H9 (cell line): ENCODE results near the gene CFAP97D1. TPM values are rescaled to one million over a fixed set of nuclear protein-coding genes. Genes with fewer than 3 reads are reported as not detected.

ENCODE experiments used
- DNase-seq: peaks from one replicate; pipeline ENCODE4 v3.0.0-alpha.2; 2017
- H2AFZ ChIP-seq: one replicate; pipeline ENCODE4 v1.6.1; 2013; ENCODE audit warnings: mild to moderate bottlenecking, low read length, control low read depth, moderate library complexity
- H2AK5ac ChIP-seq: 2 replicates; pipeline ENCODE4 v1.6.1; 2013; ENCODE audit warnings: low read length, control low read depth, mixed read lengths; ENCODE audit not compliant: insufficient read length
- H2BK120ac ChIP-seq: one replicate; pipeline ENCODE4 v1.6.1; 2013; ENCODE audit warnings: low read depth, mild to moderate bottlenecking, low read length, control low read depth, inconsistent platforms; ENCODE audit not compliant: poor library complexity, severe bottlenecking
- H2BK12ac ChIP-seq: 2 replicates; pipeline ENCODE4 v1.6.1; 2013; ENCODE audit warnings: low read length, control low read depth, mixed read lengths, low read depth; ENCODE audit not compliant: insufficient read length
- H2BK15ac ChIP-seq: 2 replicates; pipeline ENCODE4 v1.6.1; 2013; ENCODE audit warnings: low read depth, low read length, control low read depth
- H2BK20ac ChIP-seq: one replicate; pipeline ENCODE4 v1.6.1; 2013; ENCODE audit warnings: low read depth, mild to moderate bottlenecking, low read length, control low read depth, inconsistent platforms; ENCODE audit not compliant: poor library complexity, severe bottlenecking
- H2BK5ac ChIP-seq: 2 replicates; pipeline ENCODE4 v1.6.1; 2013; ENCODE audit warnings: low read length, control low read depth, mixed read lengths; ENCODE audit not compliant: insufficient read length
- H3K14ac ChIP-seq: 2 replicates; pipeline ENCODE4 v1.6.1; 2013; ENCODE audit warnings: low read length, control low read depth; ENCODE audit not compliant: insufficient read depth
- H3K18ac ChIP-seq: 2 replicates; pipeline ENCODE4 v1.6.1; 2013; ENCODE audit warnings: low read depth, mild to moderate bottlenecking, mixed read lengths, low read length, control low read depth; ENCODE audit not compliant: insufficient read length
- H3K23ac ChIP-seq: 2 replicates; pipeline ENCODE4 v1.6.1; 2013; ENCODE audit warnings: low read length, control low read depth, mixed read lengths, low read depth; ENCODE audit not compliant: insufficient read length
- H3K23me2 ChIP-seq: 2 replicates; pipeline ENCODE4 v1.6.1; 2013; ENCODE audit warnings: low read depth, mild to moderate bottlenecking, mixed read lengths, low read length, control low read depth; ENCODE audit not compliant: insufficient read length, poor library complexity, severe bottlenecking
- H3K27ac ChIP-seq: 2 replicates; pipeline ENCODE4 v1.5.1; 2013; ENCODE audit warnings: low read length, control low read depth, mixed read lengths, low read depth; ENCODE audit not compliant: insufficient read length
- H3K27me3 ChIP-seq: 2 replicates; pipeline ENCODE4 v1.6.1; 2013; ENCODE audit warnings: low read length, control low read depth, inconsistent platforms; ENCODE audit not compliant: insufficient read depth
- H3K4ac ChIP-seq: 2 replicates; pipeline ENCODE4 v1.6.1; 2013; ENCODE audit warnings: low read depth, mild to moderate bottlenecking, control low read depth, inconsistent platforms, low read length, moderate library complexity
- H3K4me1 ChIP-seq: 2 replicates; pipeline ENCODE4 v1.6.1; 2013; ENCODE audit warnings: low read length, control low read depth, inconsistent platforms; ENCODE audit not compliant: insufficient read depth
- H3K4me2 ChIP-seq: 2 replicates; pipeline ENCODE4 v1.6.1; 2013; ENCODE audit warnings: low read length, control low read depth, mixed read lengths; ENCODE audit not compliant: insufficient read length, insufficient read depth
- H3K56ac ChIP-seq: 2 replicates; pipeline ENCODE4 v1.6.1; 2013; ENCODE audit warnings: low read depth, mild to moderate bottlenecking, mixed read lengths, low read length, control low read depth; ENCODE audit not compliant: insufficient read length
- H3K79me1 ChIP-seq: 2 replicates; pipeline ENCODE4 v1.6.1; 2013; ENCODE audit warnings: low read depth, mild to moderate bottlenecking, moderate library complexity, low read length, control low read depth, inconsistent platforms; ENCODE audit not compliant: insufficient read depth, poor library complexity, severe bottlenecking
- H3K79me2 ChIP-seq: 2 replicates; pipeline ENCODE4 v1.6.1; 2013; ENCODE audit warnings: low read length, control low read depth, inconsistent platforms; ENCODE audit not compliant: insufficient read depth
- H3K9ac ChIP-seq: 2 replicates; pipeline ENCODE4 v1.6.1; 2013; ENCODE audit warnings: low read length, control low read depth, mixed read lengths; ENCODE audit not compliant: insufficient read length; ENCODE audit errors: extremely low read depth
- H3K9me3 ChIP-seq: one replicate; pipeline ENCODE4 v1.6.1; 2013; ENCODE audit warnings: low read depth, low read length, inconsistent platforms; ENCODE audit not compliant: control insufficient read depth
- H3T11ph ChIP-seq: one replicate; pipeline ENCODE4 v1.6.1; 2013; ENCODE audit warnings: mild to moderate bottlenecking, low read length, control low read depth, inconsistent platforms
- H4K20me1 ChIP-seq: one replicate; pipeline ENCODE4 v1.6.1; 2013; ENCODE audit not compliant: control insufficient read depth, insufficient read length, insufficient read depth
- H4K5ac ChIP-seq: 2 replicates; pipeline ENCODE4 v1.6.1; 2013; ENCODE audit warnings: low read depth, mild to moderate bottlenecking, mixed read lengths, low read length, control low read depth; ENCODE audit not compliant: insufficient read length
- H4K8ac ChIP-seq: replicated peaks from 2 replicates; pipeline ENCODE4 v1.6.1; 2013; ENCODE audit warnings: low read length, control low read depth, mixed read lengths, low read depth; ENCODE audit not compliant: insufficient read length
- H4K91ac ChIP-seq: 2 replicates; pipeline ENCODE4 v1.6.1; 2013; ENCODE audit warnings: low read depth, mild to moderate bottlenecking, moderate library complexity, mixed read lengths, low read length, control low read depth; ENCODE audit not compliant: insufficient read length
- H3K27ac Mint-ChIP-seq, 3 experiments: 2 replicates in 2 of 3; 3 replicates in 1 of 3; pipeline ENCODE4 v1.8.0; 2020 to 2021; ENCODE audit warnings: mixed read lengths in 3 of 3, mild to moderate bottlenecking in 1 of 3, moderate library complexity in 1 of 3
- H3K27me3 Mint-ChIP-seq: 2 replicates; pipeline ENCODE4 v1.8.0; 2021; ENCODE audit warnings: low read depth, mild to moderate bottlenecking, moderate library complexity, mixed read lengths
- H3K36me3 Mint-ChIP-seq, 3 experiments: 2 replicates in 2 of 3; 3 replicates in 1 of 3; pipeline ENCODE4 v1.8.0; 2020 to 2021; ENCODE audit warnings: low read depth in 3 of 3, mixed read lengths in 3 of 3; ENCODE audit not compliant: insufficient read depth in 1 of 3
- H3K4me1 Mint-ChIP-seq, 2 experiments: 2 replicates each; pipeline ENCODE4 v1.8.0; 2020; ENCODE audit warnings: mixed read lengths in 2 of 2
- H3K4me3 Mint-ChIP-seq, 2 experiments: 2 replicates in 1 of 2; 3 replicates in 1 of 2; pipeline ENCODE4 v1.8.0; 2020 to 2021; ENCODE audit warnings: mild to moderate bottlenecking in 2 of 2, mixed read lengths in 2 of 2, moderate library complexity in 1 of 2
- H3K9me3 Mint-ChIP-seq, 2 experiments: 2 replicates in 1 of 2; 3 replicates in 1 of 2; pipeline ENCODE4 v1.8.0; 2020; ENCODE audit warnings: mild to moderate bottlenecking in 2 of 2, mixed read lengths in 2 of 2, moderate library complexity in 1 of 2
- WGBS: extraction: QIAGEN DNeasy Blood & Tissue Kit; methylation state at CpG from one replicate; pipeline ENCODE4 v1.1.7; 2013; ENCODE audit warnings: missing lambda C conversion rate, low lambda C conversion rate, mixed read lengths; ENCODE audit not compliant: insufficient read length; ENCODE audit errors: extremely low coverage; 5-methylcytosine and 5-hydroxymethylcytosine counted together
- total RNA-seq: library from RNA; stranded (reverse); gene quantifications from 2 replicates; pipeline ENCODE4 v1.2.1, GENCODE V29; 2021
- TF ChIP-seq, protein P1 (sequence below): fragments of 200-600 bp; sonication (generic); conservative IDR thresholded peaks from 3 replicates; pipeline ENCODE4 v1.8.0; 2021; ENCODE audit warnings: antibody characterized with exemption, mild to moderate bottlenecking

Gene CFAP97D1
- total RNA-seq, 1 experiment from 2014 or later: not detected

DNA sequence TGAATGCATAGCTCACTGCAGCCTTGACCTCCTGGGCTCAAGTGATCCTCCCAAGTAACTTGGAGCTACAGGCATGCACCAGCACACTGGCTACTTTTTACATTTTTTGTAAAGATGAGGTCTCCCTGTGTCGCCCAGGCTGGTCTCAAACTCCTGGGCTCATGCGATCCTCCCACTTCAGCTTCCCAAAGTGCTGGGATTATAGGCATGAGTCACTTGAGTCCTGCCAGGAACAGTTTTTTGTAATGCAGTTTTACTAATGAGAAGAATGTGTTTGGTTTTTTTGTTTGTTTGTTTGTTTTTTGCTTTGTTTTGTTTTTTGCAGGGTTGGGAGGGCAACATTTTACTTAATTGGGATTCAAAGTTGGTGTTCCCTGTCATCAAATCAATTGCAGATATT lies 43.8 kb upstream of the CFAP97D1 start:
- Mint-ChIP-seq H3K9me3 (peaks cover 18 to 20% of the 10 kb centered on the region in 2 experiments), H3K4me1 (peaks cover 18 to 28% of the 10 kb centered on the region in 2 experiments), H3K27ac (peak overlapping the region; percentile 56 to 93 (median 86); a peak in 5 of 7 replicates), H3K36me3 (peaks cover 4 to 20% (median 17%) of the 10 kb centered on the region in 3 experiments; a peak in 5 of 7 replicates), H3K27me3 (peaks cover 1% of the 10 kb centered on the region; the same call in 1 of the 2 replicates), H3K4me3 (0 out of 5 replicates have a peak overlapping the region, but pooled peaks of 1 of the 2 experiments have one; percentile 36)
- H3K14ac ChIP-seq: no peak overlapping the region
- no peak overlapping the region for H4K8ac ChIP-seq
- no peaks in the 10 kb centered on the region for H3K79me2 ChIP-seq
- H3K23me2 ChIP-seq: no peaks in the 10 kb centered on the region
- no peaks in the 10 kb centered on the region for H4K20me1 ChIP-seq
- H4K5ac ChIP-seq: no peak overlapping the region
- no peak overlapping the region for H2AFZ ChIP-seq
- H3K27ac ChIP-seq: no peak overlapping the region
- H2BK15ac ChIP-seq: no peak overlapping the region
- H3K9me3 ChIP-seq: peaks cover 12% of the 10 kb centered on the region
- H3K9ac ChIP-seq: no peak overlapping the region
- H3K18ac ChIP-seq: no peak overlapping the region
- TF ChIP-seq, protein P1, sequence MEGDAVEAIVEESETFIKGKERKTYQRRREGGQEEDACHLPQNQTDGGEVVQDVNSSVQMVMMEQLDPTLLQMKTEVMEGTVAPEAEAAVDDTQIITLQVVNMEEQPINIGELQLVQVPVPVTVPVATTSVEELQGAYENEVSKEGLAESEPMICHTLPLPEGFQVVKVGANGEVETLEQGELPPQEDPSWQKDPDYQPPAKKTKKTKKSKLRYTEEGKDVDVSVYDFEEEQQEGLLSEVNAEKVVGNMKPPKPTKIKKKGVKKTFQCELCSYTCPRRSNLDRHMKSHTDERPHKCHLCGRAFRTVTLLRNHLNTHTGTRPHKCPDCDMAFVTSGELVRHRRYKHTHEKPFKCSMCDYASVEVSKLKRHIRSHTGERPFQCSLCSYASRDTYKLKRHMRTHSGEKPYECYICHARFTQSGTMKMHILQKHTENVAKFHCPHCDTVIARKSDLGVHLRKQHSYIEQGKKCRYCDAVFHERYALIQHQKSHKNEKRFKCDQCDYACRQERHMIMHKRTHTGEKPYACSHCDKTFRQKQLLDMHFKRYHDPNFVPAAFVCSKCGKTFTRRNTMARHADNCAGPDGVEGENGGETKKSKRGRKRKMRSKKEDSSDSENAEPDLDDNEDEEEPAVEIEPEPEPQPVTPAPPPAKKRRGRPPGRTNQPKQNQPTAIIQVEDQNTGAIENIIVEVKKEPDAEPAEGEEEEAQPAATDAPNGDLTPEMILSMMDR: no peak
- H2BK5ac ChIP-seq: no peak overlapping the region
- H2BK120ac ChIP-seq: no peak overlapping the region
- no peak overlapping the region for H3K4ac ChIP-seq
- H3K79me1 ChIP-seq: no peaks in the 10 kb centered on the region
- H3K27me3 ChIP-seq: no peaks in the 10 kb centered on the region
- H4K91ac ChIP-seq: no peak overlapping the region
- DNase-seq: no peak
- no peak overlapping the region for H3T11ph ChIP-seq
- H2AK5ac ChIP-seq: no peak overlapping the region
- no peak overlapping the region for H2BK12ac ChIP-seq
- H3K56ac ChIP-seq: no peak overlapping the region
- no peaks in the 10 kb centered on the region for H3K4me1 ChIP-seq
- WGBS: no CpG with 5 or more reads among the region's 2 CpGs
- H3K4me2 ChIP-seq: no peak overlapping the region
- no peak overlapping the region for H2BK20ac ChIP-seq
- H3K23ac ChIP-seq: no peak overlapping the region
